ENCODE measurements around the gene CXorf38.

CXorf38 gene

GRCh38 chrX:40653535-40653934 is 6.2 kb upstream of the CXorf38 start:
- POLR2A ChIA-PET, result interaction anchor here (1.4 kb wide), 1 partner anchor 432 kb away, joined by 4 read pairs; the partner anchor contains the start of gene USP9X
- CTCF ChIA-PET, result interaction anchor here (0.8 to 1.5 kb wide), 2 partner anchors 141 to 143 kb away, joined by 4 to 6 read pairs; no protein-coding TSS in a partner anchor
- no peak for DNase-seq (ENCODE audit: extremely low spot score)
- no peak for TF ChIP-seq FOXM1 (IDR thresholded peaks at IDR 0.05; ENCODE audit: borderline replicate concordance)
- no peak for TF ChIP-seq LEF1 (IDR thresholded peaks at IDR 0.05; ENCODE audit: borderline replicate concordance)
- TF ChIP-seq TARDBP (IDR thresholded peaks at IDR 0.05), result no peak
- no peak for TF ChIP-seq FOXA1 (IDR thresholded peaks at IDR 0.05)
- TF ChIP-seq L3MBTL2 (conservative IDR thresholded peaks at IDR 0.05), result no peak
- no peak for TF ChIP-seq ELF4 (IDR thresholded peaks at IDR 0.05)
- TF ChIP-seq CTBP1 (IDR thresholded peaks at IDR 0.05; ENCODE audit: borderline replicate concordance), result no peak
- no peak for TF ChIP-seq SUZ12 (IDR thresholded peaks at IDR 0.05)
- TF ChIP-seq HDGF (IDR thresholded peaks at IDR 0.05; ENCODE audit: borderline replicate concordance), result no peak
- TF ChIP-seq ARNT (IDR thresholded peaks at IDR 0.05), result no peak
- no peak for TF ChIP-seq PKNOX1 (IDR thresholded peaks at IDR 0.05)

- ChIA-PET POLR2A (interaction anchor here (1.4 kb wide), 1 partner anchor 433 kb away, joined by 4 read pairs; the partner anchor contains the start of gene USP9X), CTCF (interaction anchor here (0.8 to 1.7 kb wide), 4 partner anchors 14 to 144 kb away, joined by 3 to 9 read pairs (median 5); no protein-coding TSS in a partner anchor)
- no peak for TF ChIP-seq LEF1 (IDR thresholded peaks at IDR 0.05; ENCODE audit: borderline replicate concordance)
- TF ChIP-seq CTBP1 (IDR thresholded peaks at IDR 0.05; ENCODE audit: borderline replicate concordance), result no peak
- no peak for DNase-seq (ENCODE audit: extremely low spot score)
Observed at GRCh38 chrX:40652664-40653063, 5.3 kb upstream of the CXorf38 start.

- ChIA-PET CTCF (interaction anchor here (0.5 to 1.7 kb wide), 18 partner anchors 10 to 633 kb away, joined by 3 to 19 read pairs (median 3); partner anchors contain the start of gene MED14), POLR2A (interaction anchor here (0.6 kb wide), 1 partner anchor 441 kb away, joined by 3 read pairs; no protein-coding TSS in a partner anchor)
- TF ChIP-seq LEF1 (IDR thresholded peaks at IDR 0.05; ENCODE audit: borderline replicate concordance) (no peak), CTBP1 (IDR thresholded peaks at IDR 0.05; ENCODE audit: borderline replicate concordance) (no peak), NFRKB (IDR thresholded peaks at IDR 0.05) (no peak), BHLHE40 (IDR thresholded peaks at IDR 0.05; ENCODE audit: borderline replicate concordance) (no peak), FOXK2 (IDR thresholded peaks at IDR 0.05) (no peak), ZNF384 (IDR thresholded peaks at IDR 0.05) (no peak), SP1 (IDR thresholded peaks at IDR 0.05) (no peak), TARDBP (IDR thresholded peaks at IDR 0.05) (no peak), L3MBTL2 (conservative IDR thresholded peaks at IDR 0.05) (no peak), FOXA1 (IDR thresholded peaks at IDR 0.05) (no peak), FOXM1 (IDR thresholded peaks at IDR 0.05; ENCODE audit: borderline replicate concordance) (no peak)
- peak; percentile 39 for DNase-seq (ENCODE audit: extremely low spot score)
Observed at GRCh38 chrX:40651620-40652223, 4.4 kb upstream of the CXorf38 start.

- peak; percentile 35 for DNase-seq (ENCODE audit: extremely low spot score)
- TF ChIP-seq ZNF384 (IDR thresholded peaks at IDR 0.05) (no peak), SP1 (IDR thresholded peaks at IDR 0.05) (no peak), L3MBTL2 (conservative IDR thresholded peaks at IDR 0.05) (no peak), BHLHE40 (IDR thresholded peaks at IDR 0.05; ENCODE audit: borderline replicate concordance) (no peak), FOXM1 (IDR thresholded peaks at IDR 0.05; ENCODE audit: borderline replicate concordance) (no peak), FOXK2 (IDR thresholded peaks at IDR 0.05) (no peak), CTBP1 (IDR thresholded peaks at IDR 0.05; ENCODE audit: borderline replicate concordance) (no peak), NFRKB (IDR thresholded peaks at IDR 0.05) (no peak), ARNT (IDR thresholded peaks at IDR 0.05) (no peak), SUZ12 (IDR thresholded peaks at IDR 0.05) (no peak), PKNOX1 (IDR thresholded peaks at IDR 0.05) (no peak), ELF4 (IDR thresholded peaks at IDR 0.05) (no peak), FOXA1 (IDR thresholded peaks at IDR 0.05) (no peak), TARDBP (IDR thresholded peaks at IDR 0.05) (no peak), LEF1 (IDR thresholded peaks at IDR 0.05; ENCODE audit: borderline replicate concordance) (no peak)
- CTCF ChIA-PET, result no interaction called here
- POLR2A ChIA-PET, result no interaction called here
Observed at GRCh38 chrX:40646489-40647306, 663 bp downstream of the CXorf38 start.

- TF ChIP-seq SUZ12 (IDR thresholded peaks at IDR 0.05), result no peak
- TF ChIP-seq HDGF (IDR thresholded peaks at IDR 0.05; ENCODE audit: borderline replicate concordance), result no peak
- no peak for TF ChIP-seq LEF1 (IDR thresholded peaks at IDR 0.05; ENCODE audit: borderline replicate concordance)
- no peak for TF ChIP-seq ARNT (IDR thresholded peaks at IDR 0.05)
- no peak for TF ChIP-seq TARDBP (IDR thresholded peaks at IDR 0.05)
- no peak for TF ChIP-seq ELF4 (IDR thresholded peaks at IDR 0.05)
- TF ChIP-seq PKNOX1 (IDR thresholded peaks at IDR 0.05), result no peak
- no peak for TF ChIP-seq L3MBTL2 (conservative IDR thresholded peaks at IDR 0.05)
- TF ChIP-seq BHLHE40 (IDR thresholded peaks at IDR 0.05; ENCODE audit: borderline replicate concordance), result no peak
- TF ChIP-seq ZNF384 (IDR thresholded peaks at IDR 0.05), result no peak
- TF ChIP-seq FOXK2 (IDR thresholded peaks at IDR 0.05), result no peak
- TF ChIP-seq FOXA1 (IDR thresholded peaks at IDR 0.05), result no peak
- CTCF ChIA-PET, result no interaction called here
- POLR2A ChIA-PET, result no interaction called here
- DNase-seq (ENCODE audit: extremely low spot score), result no peak
Observed at GRCh38 chrX:40644821-40645358, 2.5 kb downstream of the CXorf38 start.
